CD4-positive, alpha-beta T cell treated with Interleukin-4 for 1 hour (primary cell): ENCODE measurements around the gene TSPEAR.

ENCODE experiments used
- DNase-seq, 2 donors: peaks; one replicate each; pipeline ENCODE4 v3.0.0-alpha.2; 2020 to 2022

TSPEAR gene

GRCh38 chr21:44537930-44538911, 173.2 kb downstream of the TSPEAR start:
- no peak for DNase-seq

- no peak for DNase-seq
Measured at GRCh38 chr21:44535963-44536362, 175.4 kb downstream of the TSPEAR start.

- no peak for DNase-seq
Measured at GRCh38 chr21:44534688-44535087, 176.7 kb downstream of the TSPEAR start.

GRCh38 chr21:44533891-44534627, 177.3 kb downstream of the TSPEAR start:
- DNase-seq = peak in 1 of 2 donors; percentile 7

GRCh38 chr21:44533121-44533890, 178.1 kb downstream of the TSPEAR start:
- no peak for DNase-seq

- no peak for DNase-seq
Measured at GRCh38 chr21:44532712-44533111, 178.7 kb downstream of the TSPEAR start.

- DNase-seq = no peak
Measured at GRCh38 chr21:44531606-44532564, 179.5 kb downstream of the TSPEAR start.

GRCh38 chr21:44530903-44531605, 180.3 kb downstream of the TSPEAR start:
- peak in 1 of 2 donors; percentile 8 for DNase-seq

GRCh38 chr21:44530221-44530902, 181.0 kb downstream of the TSPEAR start:
- DNase-seq = no peak

- peak in 1 of 2 donors; percentile 7 for DNase-seq
Measured at GRCh38 chr21:44529503-44530125, 181.8 kb downstream of the TSPEAR start.

- DNase-seq = peak in 1 of 2 donors; percentile 10
Measured at GRCh38 chr21:44529011-44529421, 182.4 kb downstream of the TSPEAR start.

GRCh38 chr21:44528634-44528995, 182.8 kb downstream of the TSPEAR start:
- DNase-seq = peak in 1 of 2 donors; percentile 3

- peak in 1 of 2 donors; percentile 6 for DNase-seq
Measured at GRCh38 chr21:44527983-44528633, 183.3 kb downstream of the TSPEAR start.

GRCh38 chr21:44527156-44527982, 184.0 kb downstream of the TSPEAR start:
- DNase-seq = peak in 1 of 2 donors; percentile 4

- no peak for DNase-seq
Measured at GRCh38 chr21:44526096-44526997, 185.0 kb downstream of the TSPEAR start.

GRCh38 chr21:44525391-44526095, 185.8 kb downstream of the TSPEAR start:
- no peak for DNase-seq
